Keratinocyte (primary cell): ENCODE data around the gene SDF4. TPM values are rescaled to one million over a fixed set of nuclear protein-coding genes. Genes with fewer than 3 reads are reported as not detected.

Experiments used
- DNase-seq: peaks from one replicate; pipeline ENCODE4 v3.0.0-alpha.2; 2011; ENCODE audit warnings: low read depth, missing footprints, low spot score
- FAIRE-seq: peaks from 2 replicates; lab custom pipeline; 2011; peaks lifted over from hg19 to GRCh38; lab: Jason Lieb, UNC
- H2AFZ ChIP-seq: 2 replicates; pipeline ENCODE4 v1.6.0; 2012; ENCODE audit warnings: low read length, control low read depth, inconsistent platforms; ENCODE audit not compliant: control insufficient read depth
- H3K27ac ChIP-seq: 2 replicates; pipeline ENCODE4 v1.5.1; 2011; ENCODE audit warnings: low read length; ENCODE audit not compliant: control insufficient read depth, insufficient read depth
- H3K27me3 ChIP-seq: 3 replicates; pipeline ENCODE4 v1.6.0; 2011; ENCODE audit warnings: low read length; ENCODE audit not compliant: control insufficient read depth, insufficient read depth; ENCODE audit errors: extremely low read depth
- H3K36me3 ChIP-seq, 2 experiments: 2 replicates in 1 of 2; 3 replicates in 1 of 2; pipeline ENCODE4 v1.5.1; 2011; ENCODE audit warnings: low read length in 2 of 2, mild to moderate bottlenecking in 1 of 2; ENCODE audit not compliant: control insufficient read depth in 2 of 2, insufficient read depth in 2 of 2; ENCODE audit errors: extremely low read depth in 1 of 2
- H3K4me1 ChIP-seq: 3 replicates; pipeline ENCODE4 v1.5.1; 2011; ENCODE audit warnings: low read length; ENCODE audit not compliant: control insufficient read depth, insufficient read depth; ENCODE audit errors: extremely low read depth
- H3K4me2 ChIP-seq: 3 replicates; pipeline ENCODE4 v1.6.0; 2011; ENCODE audit warnings: low read depth, low read length; ENCODE audit not compliant: control insufficient read depth, insufficient read depth; ENCODE audit errors: extremely low read depth
- H3K4me3 ChIP-seq, 3 experiments: fragments of 200-600 bp in 1 of 3; sonication (generic) in 1 of 3; 2 replicates in 2 of 3; 3 replicates in 1 of 3; pipeline ENCODE4 v1.5.1; 2011 to 2016; ENCODE audit warnings: low read length in 3 of 3, mild to moderate bottlenecking in 3 of 3, control low read depth in 2 of 3, inconsistent platforms in 1 of 3, low read depth in 1 of 3, mixed read lengths in 1 of 3, mixed run types in 1 of 3, moderate library complexity in 1 of 3; ENCODE audit not compliant: control insufficient read depth in 2 of 3, insufficient read depth in 2 of 3; ENCODE audit errors: extremely low read depth in 1 of 3
- H3K79me2 ChIP-seq: 2 replicates; pipeline ENCODE4 v1.6.0; 2012; ENCODE audit warnings: low read length; ENCODE audit not compliant: control insufficient read depth, insufficient read depth
- H3K9ac ChIP-seq: 3 replicates; pipeline ENCODE4 v1.6.0; 2011; ENCODE audit warnings: low read length; ENCODE audit not compliant: control insufficient read depth, insufficient read depth; ENCODE audit errors: extremely low read depth
- H3K9me1 ChIP-seq: 3 replicates; pipeline ENCODE4 v1.6.0; 2011; ENCODE audit warnings: low read length; ENCODE audit not compliant: control insufficient read depth, insufficient read depth; ENCODE audit errors: extremely low read depth
- H3K9me3 ChIP-seq: 2 replicates; pipeline ENCODE4 v1.5.1; 2012; ENCODE audit warnings: low read depth, low read length; ENCODE audit not compliant: control insufficient read depth
- H4K20me1 ChIP-seq: 3 replicates; pipeline ENCODE4 v1.6.0; 2011; ENCODE audit warnings: low read length; ENCODE audit not compliant: control insufficient read depth, insufficient read depth; ENCODE audit errors: extremely low read depth
- EZH2 ChIP-seq: IDR thresholded peaks from one replicate; pipeline ENCODE4 v1.6.1; 2012; ENCODE audit warnings: inconsistent platforms, mild to moderate bottlenecking, low read length, moderate library complexity
- dilution Hi-C: fragments of 300-500 bp; cut with MboI; formaldehyde crosslinking; loops from one replicate; pipeline ENCODE4 v1.7.0; 2020; ENCODE audit warnings: low sequenced_read_pairs; ENCODE audit not compliant: extremely low pct_ligation_motif_present
- polyA plus RNA-seq, 5 experiments: library from polyadenylated mRNA; depleted of rRNA in 3 of 5; stranded (reverse) in 3 of 5; stranded (forward) in 1 of 5; unstranded in 1 of 5; fragments of >200 nt; gene quantifications; 1 replicate in 1 of 5; 2 replicates in 3 of 5; 3 replicates in 1 of 5; pipeline versions ENCODE4 v1.2.1 to v1.2.3, GENCODE V29; 2011 to 2012; ENCODE audit warnings: missing spikeins in 2 of 5, low read depth in 1 of 5, low replicate concordance in 1 of 5
- TF ChIP-seq, protein P1 (sequence below), 3 experiments: IDR thresholded peaks in 1 of 3; conservative IDR thresholded peaks in 1 of 3; optimal IDR thresholded peaks in 1 of 3; 2 replicates in 2 of 3; 3 replicates in 1 of 3; pipeline versions ENCODE3 to v1.5.1; 2011; ENCODE audit warnings: low read length in 3 of 3, mild to moderate bottlenecking in 3 of 3, moderate library complexity in 2 of 3, control low read depth in 1 of 3, inconsistent platforms in 1 of 3; ENCODE audit not compliant: insufficient read depth in 2 of 3; ENCODE audit errors: extremely low read depth in 1 of 3

The SDF4 gene
- polyA plus RNA-seq, 1 donor (not counting 4 experiments of a cell fraction or from before 2014, with no cell fraction given) = 66.3 TPM

GRCh38 chr1:1207571-1207892 lies 24.3 kb downstream of the SDF4 start:
- no peak overlapping the region for H2AFZ ChIP-seq
- no peak for TF ChIP-seq EZH2
- TF ChIP-seq, protein P1, sequence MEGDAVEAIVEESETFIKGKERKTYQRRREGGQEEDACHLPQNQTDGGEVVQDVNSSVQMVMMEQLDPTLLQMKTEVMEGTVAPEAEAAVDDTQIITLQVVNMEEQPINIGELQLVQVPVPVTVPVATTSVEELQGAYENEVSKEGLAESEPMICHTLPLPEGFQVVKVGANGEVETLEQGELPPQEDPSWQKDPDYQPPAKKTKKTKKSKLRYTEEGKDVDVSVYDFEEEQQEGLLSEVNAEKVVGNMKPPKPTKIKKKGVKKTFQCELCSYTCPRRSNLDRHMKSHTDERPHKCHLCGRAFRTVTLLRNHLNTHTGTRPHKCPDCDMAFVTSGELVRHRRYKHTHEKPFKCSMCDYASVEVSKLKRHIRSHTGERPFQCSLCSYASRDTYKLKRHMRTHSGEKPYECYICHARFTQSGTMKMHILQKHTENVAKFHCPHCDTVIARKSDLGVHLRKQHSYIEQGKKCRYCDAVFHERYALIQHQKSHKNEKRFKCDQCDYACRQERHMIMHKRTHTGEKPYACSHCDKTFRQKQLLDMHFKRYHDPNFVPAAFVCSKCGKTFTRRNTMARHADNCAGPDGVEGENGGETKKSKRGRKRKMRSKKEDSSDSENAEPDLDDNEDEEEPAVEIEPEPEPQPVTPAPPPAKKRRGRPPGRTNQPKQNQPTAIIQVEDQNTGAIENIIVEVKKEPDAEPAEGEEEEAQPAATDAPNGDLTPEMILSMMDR (optimal IDR thresholded peaks at IDR 0.05 in 1 of 3, IDR thresholded peaks at IDR 0.05 in 1 of 3, conservative IDR thresholded peaks at IDR 0.05 in 1 of 3; ENCODE audit: extremely low read depth in 1 of 3, insufficient read depth in 2 of 3, low read length in 3 of 3) = no peak
- H3K4me1 ChIP-seq = peaks cover 6% of the 10 kb centered on the region
- no peak overlapping the region for H3K4me3 ChIP-seq
- H3K79me2 ChIP-seq = no peaks in the 10 kb centered on the region
- no peak overlapping the region for H3K4me2 ChIP-seq
- H3K27ac ChIP-seq = no peak overlapping the region
- dilution Hi-C loops = no loop called here
- peaks cover 40% of the 10 kb centered on the region for H3K27me3 ChIP-seq
- no peaks in the 10 kb centered on the region for H3K36me3 ChIP-seq
- DNase-seq (no peak), FAIRE-seq (no peak)
- no peaks in the 10 kb centered on the region for H3K9me3 ChIP-seq
- no peaks in the 10 kb centered on the region for H3K9me1 ChIP-seq
- no peak overlapping the region for H3K9ac ChIP-seq
- H4K20me1 ChIP-seq = no peaks in the 10 kb centered on the region

DNA sequence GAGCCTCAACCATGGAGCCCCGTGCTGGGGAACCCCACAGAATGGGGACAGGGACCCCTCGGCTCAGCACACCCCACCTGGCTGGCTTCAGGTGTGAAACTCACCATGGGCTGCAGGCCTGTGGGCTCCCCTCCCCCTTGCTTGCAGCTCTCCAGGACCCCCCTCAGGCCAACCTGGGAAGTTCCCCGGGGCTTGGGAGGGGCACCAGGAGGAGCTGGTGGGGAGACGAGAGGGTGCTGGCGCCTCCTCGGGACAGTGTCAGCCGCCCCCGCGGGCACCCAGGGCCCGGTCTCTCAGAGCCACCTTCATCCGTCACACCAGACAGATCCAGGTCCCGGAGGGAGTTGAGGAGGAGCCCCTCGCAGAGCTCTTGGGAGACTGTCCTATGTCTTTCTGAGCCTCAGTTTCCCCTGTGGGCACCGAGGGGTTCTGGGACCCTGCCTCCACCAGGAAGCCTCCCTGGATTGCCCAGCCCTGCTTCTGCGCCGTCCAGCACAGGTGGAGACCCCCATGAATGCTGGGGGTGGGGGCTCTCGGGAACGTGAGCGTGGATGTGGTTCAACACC lies 24.8 kb downstream of the SDF4 start:
- no peak overlapping the region for H3K9ac ChIP-seq
- H3K9me1 ChIP-seq = no peaks in the 10 kb centered on the region
- peak overlapping the region; percentile 66 for H3K4me2 ChIP-seq
- no peaks in the 10 kb centered on the region for H3K9me3 ChIP-seq
- no peak for TF ChIP-seq EZH2
- TF ChIP-seq, protein P1 (optimal IDR thresholded peaks at IDR 0.05 in 1 of 3, IDR thresholded peaks at IDR 0.05 in 1 of 3, conservative IDR thresholded peaks at IDR 0.05 in 1 of 3; ENCODE audit: extremely low read depth in 1 of 3, insufficient read depth in 2 of 3, low read length in 3 of 3) = no peak
- H3K36me3 ChIP-seq = no peaks in the 10 kb centered on the region
- peaks cover 40% of the 10 kb centered on the region for H3K27me3 ChIP-seq
- H3K4me1 ChIP-seq = peaks cover 6% of the 10 kb centered on the region
- H2AFZ ChIP-seq = no peak overlapping the region
- DNase-seq (no peak), FAIRE-seq (no peak)
- no peaks in the 10 kb centered on the region for H3K79me2 ChIP-seq
- dilution Hi-C loops = no loop called here
- no peak overlapping the region for H3K4me3 ChIP-seq
- no peaks in the 10 kb centered on the region for H4K20me1 ChIP-seq
- H3K27ac ChIP-seq = no peak overlapping the region
